HG02943 (cell line): ENCODE data around the gene FIBIN.
"Not testable (repeated sequence)": the region's sequence is repeated elsewhere in the genome, so short reads cannot be mapped to it uniquely, and the experiment has no call there.

Source experiments
- ATAC-seq: cut with Tn5 transposase; IDR thresholded peaks from one replicate; pipeline ENCODE4 v1.9.1; 2021; ENCODE audit warnings: mild to moderate bottlenecking, low read depth, moderate library complexity; ENCODE audit not compliant: unreplicated experiment

FIBIN gene

GRCh38 chr11:26976389-26976788 lies 17.5 kb upstream of the FIBIN start:
- ATAC-seq, result no peak

GRCh38 chr11:26977209-26977608 lies 16.7 kb upstream of the FIBIN start:
- not testable (repeated sequence) for ATAC-seq

GRCh38 chr11:26983645-26984044 lies 10.3 kb upstream of the FIBIN start:
- no peak for ATAC-seq

GRCh38 chr11:26985470-26985869 lies 8.4 kb upstream of the FIBIN start:
- no peak for ATAC-seq

- ATAC-seq, result no peak
These were observed 8.0 kb upstream of the FIBIN start for GRCh38 chr11:26985943-26986342.

- ATAC-seq, result no peak
These were observed 6.6 kb upstream of the FIBIN start for GRCh38 chr11:26987272-26987671.

GRCh38 chr11:26987731-26988130 lies 6.2 kb upstream of the FIBIN start:
- ATAC-seq, result no peak

GRCh38 chr11:26992031-26992541 lies 1.8 kb upstream of the FIBIN start:
- ATAC-seq, result no peak

GRCh38 chr11:26994631-26995095 lies 751 bp downstream of the FIBIN start:
- ATAC-seq, result no peak

- no peak for ATAC-seq
These were observed 2.0 kb downstream of the FIBIN start for GRCh38 chr11:26995701-26996460.

- ATAC-seq, result no peak
These were observed 3.5 kb downstream of the FIBIN start for GRCh38 chr11:26997378-26997777.

GRCh38 chr11:27001136-27001730 lies 7.3 kb downstream of the FIBIN start:
- ATAC-seq, result not testable (repeated sequence)

GRCh38 chr11:27002431-27002830 lies 8.5 kb downstream of the FIBIN start:
- ATAC-seq, result no peak

- ATAC-seq, result no peak
These were observed 8.9 kb downstream of the FIBIN start for GRCh38 chr11:27002838-27003237.

GRCh38 chr11:27004103-27004502 lies 10.2 kb downstream of the FIBIN start:
- ATAC-seq, result no peak

GRCh38 chr11:27008811-27009535 lies 15.1 kb downstream of the FIBIN start:
- ATAC-seq, result no peak

- no peak for ATAC-seq
These were observed 17.8 kb downstream of the FIBIN start for GRCh38 chr11:27011560-27012233.

- ATAC-seq, result no peak
These were observed 18.5 kb downstream of the FIBIN start for GRCh38 chr11:27012234-27012921.

- ATAC-seq, result no peak
These were observed 20.0 kb downstream of the FIBIN start for GRCh38 chr11:27013781-27014361.
